SKM-1 treated with dmso at 0.1 percent for 144 hours (cell line): Measurements from ENCODE around the gene CFAP92.

Source experiments
- DNase-seq: peaks from one replicate; lab custom pipeline; 2025; ENCODE audit not compliant: unreplicated experiment; lab: John Stamatoyannopoulos, UW

The CFAP92 gene

DNA sequence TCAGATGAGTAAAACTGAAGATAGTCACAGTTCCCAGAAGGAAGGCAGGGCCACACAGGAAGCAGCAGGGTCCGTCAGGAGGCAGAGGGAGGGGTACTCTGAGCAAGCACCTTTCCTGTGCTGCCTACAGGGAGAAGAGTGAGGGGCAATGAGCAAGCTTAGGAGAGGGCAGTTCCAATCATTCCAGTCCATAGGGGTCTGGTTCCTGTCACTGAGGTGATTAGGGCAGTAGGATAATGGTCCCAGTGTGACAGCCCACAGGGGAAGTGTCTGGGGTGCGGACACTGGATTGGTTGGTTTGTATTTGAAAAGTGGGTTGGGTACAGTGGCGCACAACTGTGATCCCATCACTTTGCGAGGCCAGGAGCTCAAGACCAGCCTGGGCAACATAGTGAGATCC lies 121.6 kb downstream of the CFAP92 start:
- DNase-seq, result no peak

DNA sequence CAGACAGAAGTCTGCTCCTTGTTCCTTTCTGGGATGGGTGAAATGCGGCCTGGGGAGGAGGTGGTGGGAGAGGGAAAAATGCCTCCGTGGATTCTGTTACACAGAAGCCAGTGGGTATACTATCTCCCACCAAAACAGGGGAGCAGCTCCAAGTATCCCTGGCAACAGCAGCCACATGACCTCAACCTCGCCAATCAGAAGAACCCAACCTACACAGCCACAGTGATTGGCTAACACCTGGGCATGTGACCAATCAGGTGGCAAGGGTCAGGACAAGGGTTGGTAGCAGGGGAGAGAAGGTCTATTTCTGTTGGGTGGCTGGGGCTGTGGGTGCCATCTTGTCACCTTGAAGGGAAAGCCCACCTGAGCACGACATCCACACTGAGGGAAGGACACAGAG lies 123.5 kb downstream of the CFAP92 start:
- no peak for DNase-seq

- DNase-seq, result peak; percentile 68
Observed at GRCh38 chr3:128867200-128868125, 126.4 kb downstream of the CFAP92 start.

DNA sequence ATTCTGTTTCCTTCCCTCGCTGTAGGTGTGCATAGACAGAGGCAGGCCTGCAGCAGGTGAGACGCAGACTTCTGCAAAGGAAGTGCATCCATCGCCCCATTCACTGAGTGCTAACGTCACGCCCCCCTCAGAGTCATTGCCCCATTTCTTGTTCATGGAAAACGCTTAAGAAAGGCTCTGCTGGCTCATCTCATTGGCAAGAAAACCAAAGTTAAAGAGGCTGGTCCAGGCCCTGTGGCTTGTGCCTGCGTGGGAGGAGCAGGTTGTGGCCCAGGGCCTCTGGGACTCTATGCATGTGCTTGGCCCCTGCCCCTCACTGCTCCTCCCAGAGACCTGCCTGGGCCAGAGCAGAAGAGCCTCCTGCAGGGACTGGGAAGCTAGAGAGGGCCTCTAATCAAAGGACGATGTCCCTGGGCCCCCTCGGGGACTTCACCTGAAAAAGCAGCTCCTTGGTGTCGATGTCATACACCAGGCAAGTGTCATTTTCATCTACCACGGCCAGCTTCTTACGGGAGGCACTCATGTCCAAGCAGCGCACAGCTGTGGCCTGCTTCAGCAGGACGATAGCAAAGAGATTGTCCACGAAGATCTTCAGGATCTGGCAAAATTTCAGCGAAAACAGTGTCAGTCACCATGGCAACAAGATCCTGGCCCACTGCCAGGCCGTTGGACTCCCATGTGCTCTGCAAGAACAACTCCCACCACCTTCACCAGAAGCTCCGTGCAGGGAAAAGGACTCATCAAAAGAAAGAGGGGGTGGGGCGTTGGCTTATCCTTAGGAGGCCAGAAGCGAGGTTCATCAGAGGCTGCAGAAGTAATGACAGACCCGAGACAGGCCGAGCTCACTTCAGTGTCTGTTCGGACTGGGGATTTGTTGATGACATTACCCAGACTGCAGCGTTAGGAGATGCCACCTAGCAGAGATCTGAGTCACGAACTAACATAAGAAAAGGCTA lies 128.7 kb downstream of the CFAP92 start:
- DNase-seq, result peak; percentile 22

DNA sequence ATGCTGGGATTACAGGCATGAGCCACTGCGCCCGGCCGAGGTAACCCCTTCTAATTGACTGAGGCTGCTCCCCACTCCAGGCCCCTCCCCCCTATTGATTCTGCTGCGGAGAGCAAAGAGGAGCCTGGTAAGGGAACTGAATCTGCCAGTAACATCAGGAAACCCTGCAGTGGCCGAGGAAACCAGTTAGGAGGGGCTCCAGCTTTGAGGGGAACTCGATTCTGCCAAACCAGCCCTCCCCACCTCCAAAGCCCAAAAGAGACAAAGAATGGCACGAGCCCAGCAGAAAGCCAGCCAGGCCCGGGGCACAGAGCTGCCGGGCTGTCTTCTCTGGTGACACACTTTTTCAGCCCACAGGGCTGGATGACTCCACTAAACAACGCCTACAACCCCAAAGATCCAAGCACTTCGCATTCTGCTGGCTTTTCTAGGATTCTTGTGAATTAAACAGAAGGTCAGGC lies 129.5 kb downstream of the CFAP92 start:
- no peak for DNase-seq

GRCh38 chr3:128863560-128863959 lies 130.3 kb downstream of the CFAP92 start:
- no peak for DNase-seq

DNA sequence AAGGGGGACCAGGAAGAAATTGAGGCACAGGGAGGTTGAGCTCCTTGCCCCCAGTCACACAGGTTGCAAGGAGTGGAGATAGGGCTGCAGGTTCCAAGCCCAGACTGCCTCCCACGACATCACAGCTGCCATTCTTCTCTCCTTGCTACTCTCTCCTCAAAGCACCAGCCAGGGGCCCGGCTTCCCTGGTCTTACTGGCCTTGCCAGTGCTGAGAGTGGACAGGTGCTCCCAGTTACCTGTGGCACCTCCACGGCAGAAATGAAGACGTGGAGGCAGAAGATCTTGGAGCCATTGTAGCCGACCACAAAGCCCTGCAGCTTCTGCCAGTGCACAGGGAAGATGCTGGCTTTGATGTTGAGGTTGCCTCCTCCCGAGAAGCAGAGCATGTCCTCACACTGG lies 132.4 kb downstream of the CFAP92 start:
- no peak for DNase-seq
